Measurements from ENCODE around the gene CRYBB1.

Gene CRYBB1

DNA sequence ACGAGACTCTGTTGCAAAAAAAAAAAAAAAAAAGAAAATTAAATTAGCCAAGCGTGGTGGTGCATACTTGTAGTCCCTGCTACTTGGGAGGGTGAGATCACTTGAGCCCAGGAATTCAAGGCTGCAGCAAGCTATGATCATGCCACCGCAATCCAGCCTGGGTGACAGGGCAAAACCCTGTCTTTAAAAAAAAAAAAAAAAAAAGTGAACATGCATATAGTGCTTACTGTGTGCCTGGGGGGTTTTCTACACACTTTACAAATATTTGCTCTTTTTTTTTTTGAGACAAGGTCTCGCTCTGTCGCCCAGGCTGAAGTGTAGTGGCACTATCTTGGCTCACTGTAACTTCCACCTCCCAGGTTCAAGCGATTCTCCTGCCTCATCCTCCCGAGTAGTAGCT lies 40.7 kb downstream of the CRYBB1 start:
- no peak for DNase-seq (ENCODE audit: low read depth)

DNA sequence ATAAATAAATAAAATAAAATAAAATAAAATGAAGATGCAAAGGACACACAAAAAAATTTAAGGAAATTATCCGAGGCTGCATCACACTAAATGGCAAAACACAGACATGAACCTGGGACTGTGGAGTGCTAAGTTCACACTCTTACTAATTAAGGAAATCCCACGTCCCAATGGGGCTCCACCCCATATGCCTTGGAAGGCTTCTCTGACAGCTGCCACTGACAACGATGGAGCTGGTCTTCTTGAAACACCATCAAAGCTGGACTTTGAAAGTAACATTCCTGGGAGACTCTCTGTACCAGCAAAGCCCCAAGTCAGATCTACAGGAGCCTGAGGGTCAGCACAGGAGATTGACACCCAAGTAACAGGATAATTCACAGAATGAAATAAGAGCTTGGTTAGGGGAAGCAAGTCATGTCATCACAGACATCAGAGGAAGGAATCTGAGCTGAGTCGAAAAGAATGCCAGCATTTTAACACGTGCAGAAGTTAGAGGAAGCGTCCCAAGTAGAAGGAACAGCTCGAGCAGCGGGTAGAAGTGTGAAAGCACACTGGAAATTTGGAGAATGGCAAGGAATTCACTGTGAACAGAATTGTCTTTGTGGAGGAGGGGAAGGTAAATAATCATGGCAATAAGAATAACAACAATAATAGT lies 41.7 kb downstream of the CRYBB1 start:
- DNase-seq (ENCODE audit: low read depth) = peak; percentile 51

DNA sequence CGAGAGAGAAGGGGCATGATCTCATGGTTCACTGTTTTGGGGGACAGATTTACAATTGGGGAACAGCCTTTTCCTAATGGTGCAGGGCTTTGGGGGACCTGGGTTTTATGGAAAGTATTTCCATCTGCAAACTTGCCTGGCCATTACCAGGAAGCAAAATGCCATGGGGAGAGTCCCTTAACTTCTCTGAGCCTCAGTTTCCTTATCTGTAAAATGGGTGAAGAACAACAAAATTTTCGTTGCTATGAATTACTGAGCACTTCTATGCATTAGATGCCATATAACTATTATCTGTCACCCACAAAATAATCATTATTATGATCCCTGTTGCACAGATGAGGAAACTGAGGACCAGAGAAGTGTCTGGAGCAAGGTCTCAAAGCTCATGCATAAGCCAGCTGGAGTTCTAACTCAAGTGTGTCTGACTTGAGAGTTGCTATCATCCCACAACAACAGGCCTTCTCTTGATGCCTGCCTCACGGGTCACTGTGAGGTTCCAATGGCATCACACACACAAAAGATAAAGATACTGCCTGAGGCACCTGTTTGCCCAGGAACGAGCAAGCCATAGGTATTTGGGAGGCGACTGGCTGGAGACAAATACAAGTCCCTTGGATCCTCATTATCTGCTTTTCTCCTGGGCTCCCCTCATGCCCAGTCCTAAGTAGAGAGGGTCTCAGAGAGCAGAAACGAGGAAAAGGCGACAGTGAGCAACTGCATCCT lies 43.7 kb downstream of the CRYBB1 start:
- no peak for DNase-seq (ENCODE audit: low read depth)

DNA sequence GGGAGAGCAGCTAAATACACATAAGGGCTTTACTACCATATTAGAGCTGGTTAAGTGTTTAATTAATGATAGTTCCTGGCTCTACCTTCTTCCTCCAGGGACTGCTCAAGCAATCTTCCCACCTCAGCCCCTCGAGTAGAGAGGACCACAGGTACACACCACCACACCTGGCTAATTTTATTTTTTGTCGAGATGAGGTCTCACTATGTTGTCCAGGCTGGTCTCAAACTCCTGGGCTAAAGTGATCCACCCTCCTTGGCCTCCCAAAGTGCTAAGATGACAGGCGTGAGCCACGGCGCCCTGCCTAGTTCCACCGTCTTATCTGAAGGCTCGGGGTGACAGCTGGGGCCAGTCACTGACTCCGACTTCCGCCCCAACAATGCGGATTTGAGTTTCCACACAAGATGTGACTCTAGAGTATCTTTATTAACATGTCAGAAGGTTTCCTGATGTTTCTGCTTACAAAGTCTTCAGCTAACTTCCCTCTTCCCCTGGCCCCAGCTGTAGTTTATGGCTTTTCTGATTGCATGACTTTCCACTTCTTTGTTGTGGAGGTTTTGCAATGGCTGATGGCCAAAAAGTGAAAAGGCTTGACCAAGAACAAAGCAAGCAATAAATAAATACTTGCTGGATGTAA lies 44.7 kb downstream of the CRYBB1 start:
- DNase-seq (ENCODE audit: low read depth) = no peak

DNA sequence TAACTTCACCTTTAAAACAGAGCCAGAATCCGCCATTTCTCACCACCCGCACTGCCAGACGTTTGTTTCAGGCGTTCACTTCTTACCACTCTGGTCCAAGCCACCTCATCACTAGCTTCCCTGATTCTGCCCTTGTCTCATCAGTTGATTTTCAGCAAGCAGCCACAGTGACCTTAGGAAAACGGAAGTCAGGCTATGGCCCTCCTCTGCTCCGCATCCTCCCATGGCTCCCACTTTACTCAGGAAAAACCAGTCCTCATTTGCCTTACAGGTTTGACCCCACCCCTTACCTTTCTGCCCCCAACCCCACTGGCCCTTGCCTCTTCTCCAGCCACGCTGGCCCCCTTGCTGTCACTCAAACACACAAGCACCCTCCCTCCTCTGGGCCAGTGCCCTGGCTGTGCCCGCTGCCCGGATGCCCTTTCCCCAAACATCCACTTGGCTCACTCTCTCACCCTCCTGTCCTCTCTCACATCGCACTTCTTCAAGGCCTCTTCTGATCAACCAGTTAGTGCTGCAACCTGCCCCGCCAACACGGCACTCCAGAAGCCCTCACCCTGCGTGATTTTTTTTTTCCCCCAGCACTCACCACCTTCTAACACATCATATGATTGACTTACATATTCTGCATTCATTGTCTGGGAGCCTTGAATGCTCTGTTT lies 46.8 kb downstream of the CRYBB1 start:
- no peak for DNase-seq (ENCODE audit: low read depth)

DNA sequence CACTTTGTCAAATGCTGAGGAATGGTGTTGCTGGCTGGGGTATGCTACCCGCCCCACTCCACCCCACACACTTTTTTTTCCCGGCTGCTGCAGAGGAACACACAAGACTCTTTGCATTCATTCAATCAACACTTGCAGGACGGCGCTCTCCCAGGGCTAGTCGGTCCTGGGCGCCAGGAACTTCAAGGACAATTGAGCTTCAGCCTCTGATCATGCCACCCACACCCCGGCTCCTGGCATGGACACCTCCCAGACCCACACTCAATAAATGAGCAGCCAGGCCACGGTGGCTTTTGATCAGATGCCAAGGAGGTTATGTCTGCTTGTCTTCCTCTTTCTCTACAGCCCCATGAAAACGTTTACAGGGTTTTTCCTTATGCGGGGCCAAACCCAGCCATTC lies 47.7 kb downstream of the CRYBB1 start:
- no peak for DNase-seq (ENCODE audit: low read depth)

DNA sequence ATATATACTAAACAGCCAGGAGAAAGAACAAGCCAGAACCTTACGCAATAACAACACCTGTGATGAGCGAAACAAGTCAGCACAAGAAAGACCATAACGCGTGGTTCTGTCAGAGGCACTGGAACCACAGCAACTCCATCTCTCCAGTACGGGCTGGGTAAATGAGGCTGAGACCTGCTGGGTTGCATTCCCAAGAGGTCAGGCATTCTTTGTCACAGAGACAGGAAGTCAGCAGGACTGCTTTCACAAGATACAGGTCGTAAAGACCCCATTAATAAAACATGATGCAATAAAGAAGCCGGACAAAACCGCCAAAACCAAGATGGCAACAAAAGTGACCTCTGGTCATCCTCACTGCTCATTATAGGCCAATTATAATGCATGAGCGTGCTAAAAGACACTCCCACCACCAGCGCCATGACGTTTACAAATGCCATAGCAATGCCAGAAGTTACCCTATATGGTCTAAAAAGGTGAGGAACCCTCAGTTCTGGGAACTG lies 49.6 kb downstream of the CRYBB1 start:
- no peak for DNase-seq (ENCODE audit: low read depth)

DNA sequence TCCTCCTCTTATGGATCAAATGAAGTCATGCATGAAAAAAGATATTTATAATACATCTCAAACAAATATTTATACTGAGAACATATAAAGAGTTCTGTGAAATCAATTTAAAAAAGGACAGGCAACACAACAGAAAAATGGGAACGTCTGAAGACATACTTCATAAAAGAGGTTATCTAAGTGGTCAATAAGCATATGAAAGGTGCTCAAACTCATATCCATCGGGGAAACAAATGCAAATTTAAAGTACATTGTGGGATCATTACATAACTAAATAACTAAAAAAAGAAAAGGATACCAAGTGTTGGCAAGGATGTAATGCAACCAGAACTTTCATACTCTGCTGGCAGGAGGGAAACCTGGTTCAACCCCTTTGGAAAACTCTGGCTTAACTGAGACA lies 50.2 kb downstream of the CRYBB1 start:
- DNase-seq (ENCODE audit: low read depth) = no peak

DNA sequence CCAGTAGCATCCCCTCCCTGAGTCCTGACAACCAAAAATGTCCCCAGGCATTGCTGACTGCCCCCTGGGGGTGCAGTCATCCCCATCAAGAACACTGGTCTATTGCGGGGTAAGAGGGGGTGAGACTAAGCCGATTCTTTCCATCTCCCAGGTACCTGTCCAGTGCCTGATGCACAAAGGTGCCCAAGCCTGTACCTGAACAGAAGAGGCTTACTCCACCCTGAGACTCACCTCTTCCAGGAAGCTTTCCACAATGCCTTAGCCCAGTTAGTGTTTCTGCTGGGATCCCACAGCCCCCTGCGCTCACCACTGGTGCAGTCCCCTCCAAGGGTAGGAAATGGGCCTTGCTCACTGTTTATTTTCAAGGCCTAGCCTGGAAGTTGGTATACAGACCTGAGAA lies 50.8 kb downstream of the CRYBB1 start:
- no peak for DNase-seq (ENCODE audit: low read depth)

DNA sequence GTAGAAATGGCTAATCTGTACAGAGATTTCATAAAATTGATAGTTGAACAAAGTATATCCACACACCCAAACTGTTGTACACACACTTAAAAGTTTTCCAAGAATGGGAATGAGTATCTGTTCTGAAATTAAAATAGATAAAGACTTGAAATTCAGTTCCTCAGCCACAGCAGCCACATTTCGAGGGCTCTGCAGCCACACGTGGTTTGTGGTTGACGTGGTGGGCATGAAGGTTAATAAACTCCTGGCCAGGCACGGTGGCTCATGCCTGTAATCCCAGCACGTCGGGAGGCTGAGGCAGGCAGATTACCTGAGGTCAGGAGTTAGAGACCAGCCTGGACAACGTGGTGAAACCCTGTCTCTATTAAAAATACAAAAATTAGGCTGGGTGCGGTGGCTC lies 51.9 kb downstream of the CRYBB1 start:
- DNase-seq (ENCODE audit: low read depth) = no peak

DNA sequence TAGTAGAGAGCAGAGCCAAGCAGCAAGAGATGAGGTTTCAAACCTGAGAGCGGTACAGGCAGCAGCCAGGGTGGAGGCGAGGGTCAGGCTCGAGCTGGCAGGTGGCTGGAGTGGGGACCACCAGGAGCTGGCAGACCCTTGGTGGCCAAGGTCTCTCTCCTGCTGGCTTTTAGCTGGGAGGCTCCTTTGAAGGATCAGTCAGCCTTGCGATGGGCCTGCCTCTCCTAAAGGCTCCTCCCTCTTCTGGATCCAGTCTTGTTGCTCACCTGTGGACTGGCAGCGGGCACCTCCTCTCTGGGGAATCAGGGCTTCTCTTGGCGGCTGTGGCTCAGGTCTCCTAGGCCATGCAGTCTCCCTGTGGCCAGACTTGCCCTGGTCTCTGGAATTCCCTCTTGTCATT lies 52.6 kb downstream of the CRYBB1 start:
- DNase-seq (ENCODE audit: low read depth) = no peak

DNA sequence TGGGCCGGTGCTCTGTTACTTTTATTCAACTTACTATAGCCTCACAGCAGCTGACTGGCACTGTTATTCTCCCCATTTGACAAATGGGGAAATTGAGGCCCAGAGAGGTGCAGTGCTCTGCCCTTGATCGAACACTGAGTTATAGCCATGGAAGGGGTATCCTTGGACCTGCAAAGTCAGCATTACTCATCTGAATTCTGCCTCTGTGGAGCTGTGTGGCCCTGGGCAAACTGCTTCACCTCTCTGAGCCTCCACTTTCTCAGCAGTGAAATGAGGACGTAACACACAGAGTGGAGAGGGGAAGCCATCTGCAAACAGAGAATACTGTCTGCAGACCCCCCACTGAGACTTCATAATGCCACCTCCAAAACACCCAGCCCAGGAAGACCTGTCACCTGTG lies 53.2 kb downstream of the CRYBB1 start:
- DNase-seq (ENCODE audit: low read depth) = no peak

DNA sequence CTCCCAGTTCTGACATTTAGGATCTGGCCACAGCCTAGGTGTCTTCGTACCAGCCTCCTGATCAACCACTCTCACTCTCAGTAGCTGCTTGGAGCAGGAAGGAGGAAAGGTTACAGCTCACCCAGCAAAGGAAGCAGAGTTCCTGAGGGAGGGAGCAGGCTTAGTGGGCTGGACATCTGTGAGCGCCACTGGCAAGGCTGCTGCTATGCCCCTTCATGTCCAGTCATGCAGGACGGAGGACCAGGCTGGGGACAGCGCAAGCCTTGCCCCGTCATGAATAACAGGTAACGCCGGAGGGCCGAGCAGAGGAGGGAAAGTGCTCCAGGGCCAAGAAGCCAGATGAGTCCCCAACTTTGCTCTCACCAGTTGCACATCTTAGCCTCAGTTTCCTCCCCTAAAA lies 53.6 kb downstream of the CRYBB1 start:
- no peak for DNase-seq (ENCODE audit: low read depth)

DNA sequence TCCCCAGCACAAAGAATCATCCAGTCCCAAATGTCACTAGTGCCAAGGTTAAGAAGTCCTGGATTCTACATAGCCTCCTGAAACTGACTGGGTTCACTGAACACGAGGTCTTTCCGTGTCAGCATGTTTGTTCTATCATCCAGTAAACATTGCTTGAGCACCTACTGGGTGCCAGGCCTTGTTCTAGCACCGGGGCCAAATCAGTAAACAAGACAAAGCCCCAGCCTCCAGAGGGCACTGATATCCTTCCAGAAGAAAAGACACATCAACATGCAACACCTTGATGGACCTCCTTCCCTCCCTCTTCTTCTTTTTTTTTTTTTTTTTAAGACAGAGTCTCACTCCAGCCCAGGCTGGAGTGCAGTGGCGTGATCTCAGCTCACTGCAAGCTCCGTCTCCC lies 54.8 kb downstream of the CRYBB1 start:
- no peak for DNase-seq (ENCODE audit: low read depth)

DNA sequence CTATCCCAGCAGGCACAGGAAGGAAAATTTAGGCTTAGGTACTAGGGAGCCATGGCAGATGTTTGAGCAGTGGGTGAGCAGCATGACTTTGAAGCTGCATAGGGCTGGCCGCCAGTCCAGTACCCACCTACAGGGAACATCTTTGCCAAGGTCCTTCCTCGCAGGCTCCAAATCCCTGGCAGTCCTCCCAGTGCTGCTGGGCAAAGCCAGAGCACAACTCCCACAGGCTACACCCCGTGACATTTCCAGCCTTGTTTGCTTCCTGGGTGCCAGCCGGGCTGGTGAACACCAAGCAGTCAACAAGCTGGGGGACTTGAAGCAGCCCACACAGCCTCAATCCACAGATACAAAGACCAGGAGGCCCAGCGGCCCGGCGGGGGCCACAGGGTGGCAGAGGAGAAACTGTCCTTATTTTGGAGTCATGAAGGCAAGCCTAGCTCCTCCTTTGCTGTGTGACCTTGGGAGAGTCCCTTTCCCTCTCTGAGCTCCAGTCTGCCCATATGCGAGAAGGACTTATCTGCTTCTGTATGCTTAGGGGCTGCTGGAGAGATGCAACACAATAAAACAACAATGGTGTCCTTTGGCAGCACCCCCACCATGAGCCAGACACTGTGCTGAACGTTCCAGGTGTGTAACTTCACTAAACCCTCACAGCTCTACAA lies 55.9 kb downstream of the CRYBB1 start:
- no peak for DNase-seq (ENCODE audit: low read depth)

DNA sequence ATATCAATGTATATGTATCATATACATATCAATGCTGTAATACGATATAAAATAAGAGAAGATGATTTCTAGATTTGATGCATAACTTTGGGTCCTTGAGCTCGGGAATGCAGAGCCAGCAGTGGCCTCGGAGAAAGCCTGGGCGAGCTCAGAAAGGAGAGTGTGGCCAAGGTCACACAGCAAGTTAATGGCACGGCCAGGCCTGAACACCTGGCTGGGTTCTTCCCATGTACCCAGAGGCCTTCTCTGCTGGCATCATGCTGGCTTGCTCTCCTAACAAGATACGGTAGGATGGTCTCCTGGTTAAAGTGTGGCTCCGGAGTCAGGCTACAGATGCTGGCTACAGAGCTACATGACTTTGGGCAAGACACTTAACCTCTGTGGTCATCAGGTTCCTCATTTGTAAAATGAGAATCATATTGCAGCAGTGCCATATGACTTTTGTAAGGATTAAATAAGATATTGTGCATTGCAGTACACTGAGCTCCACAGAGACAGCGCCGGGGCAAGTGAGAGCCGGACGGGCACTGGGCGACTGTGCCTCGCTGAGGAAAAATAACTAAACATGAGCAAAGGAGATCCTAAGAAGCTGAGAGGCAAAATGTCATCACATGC lies 57.8 kb downstream of the CRYBB1 start:
- DNase-seq (ENCODE audit: low read depth) = no peak

DNA sequence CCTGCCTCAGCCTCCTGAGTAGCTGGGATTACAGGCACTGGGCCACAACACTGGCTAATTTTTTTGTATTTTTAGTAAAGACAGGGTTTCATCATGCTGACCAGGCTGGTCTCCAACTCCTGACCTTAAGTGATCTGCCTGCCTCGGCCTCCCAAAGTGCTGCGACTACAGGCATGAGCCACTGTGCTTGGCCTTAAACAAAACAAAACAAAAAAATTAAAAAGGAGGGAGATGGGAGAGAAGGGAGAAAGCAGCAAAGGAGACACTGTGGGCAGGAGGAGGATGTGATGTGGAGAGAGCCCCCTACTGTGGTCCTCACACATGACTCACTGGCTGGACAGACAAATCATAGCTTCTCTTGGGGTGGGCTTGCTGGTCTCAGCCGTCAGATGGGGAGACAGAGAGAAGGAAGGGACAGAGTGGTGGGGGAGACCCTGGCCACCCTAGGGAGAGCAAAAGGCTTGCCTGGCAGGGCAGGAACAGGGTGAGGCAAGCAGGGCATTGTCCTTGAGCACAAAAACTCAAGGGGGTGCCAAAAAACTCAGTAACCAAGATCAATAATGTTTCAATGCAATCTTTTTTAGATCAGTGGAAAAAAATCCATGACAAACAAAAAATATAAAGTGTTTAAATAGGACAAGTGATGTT lies 59.5 kb downstream of the CRYBB1 start:
- peak; percentile 45 for DNase-seq (ENCODE audit: low read depth)

DNA sequence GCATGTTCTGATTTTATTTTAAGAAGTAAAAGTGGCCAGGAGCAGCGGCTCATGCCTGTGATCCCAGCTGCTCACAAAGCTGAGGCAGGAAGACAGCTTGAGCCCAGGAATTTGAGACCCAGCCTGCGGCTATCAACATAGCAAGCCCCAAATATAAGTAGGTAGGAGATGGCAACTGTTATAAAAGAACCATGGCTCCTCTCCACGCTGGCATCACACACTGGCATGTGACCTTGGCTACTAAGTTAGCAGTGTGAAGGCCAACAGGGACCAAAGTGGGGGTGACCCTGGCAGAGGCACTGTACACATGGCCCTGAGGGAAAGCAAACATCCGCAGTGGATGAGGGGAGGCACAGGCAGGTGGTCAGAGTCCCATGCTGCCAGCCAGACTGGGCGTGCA lies 60.9 kb downstream of the CRYBB1 start:
- no peak for DNase-seq (ENCODE audit: low read depth)

DNA sequence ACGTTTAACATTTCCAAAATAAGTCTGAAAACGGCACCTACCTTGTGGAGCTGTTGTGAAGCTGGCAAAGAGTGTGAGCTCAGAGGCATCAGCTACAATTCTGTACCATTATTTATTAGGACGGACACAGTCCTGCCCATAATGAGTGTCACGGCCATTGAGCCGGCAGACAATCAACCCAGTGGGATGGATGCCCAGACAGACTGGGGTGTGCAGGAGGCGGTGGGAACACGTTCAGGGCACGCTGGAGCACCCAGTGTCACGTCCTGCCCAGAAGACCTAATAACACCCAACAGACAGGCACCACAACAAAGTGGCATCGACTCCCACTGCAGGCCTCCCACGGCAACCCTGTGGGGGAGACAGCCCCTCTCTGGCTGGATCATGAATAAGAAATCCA lies 62.3 kb downstream of the CRYBB1 start:
- DNase-seq (ENCODE audit: low read depth) = no peak

DNA sequence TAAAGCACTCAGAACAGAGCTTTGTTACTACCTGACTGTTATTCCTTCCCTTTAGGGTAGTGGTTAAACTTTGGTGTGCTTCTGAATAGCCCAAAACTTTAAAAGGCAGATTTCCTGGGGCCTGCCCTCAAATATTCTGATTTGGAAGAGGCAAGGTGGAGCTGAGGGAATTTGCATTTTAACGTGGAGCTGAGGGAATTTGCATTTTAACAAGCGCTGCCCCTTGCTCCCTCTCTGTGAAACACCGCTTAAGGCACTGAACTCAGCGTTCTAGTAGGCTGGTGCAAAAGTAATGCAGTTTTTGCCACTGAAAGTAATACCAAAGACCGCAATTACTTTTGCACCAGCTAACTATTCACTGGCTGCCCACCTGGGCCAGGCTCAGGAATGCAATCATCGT lies 62.9 kb downstream of the CRYBB1 start:
- no peak for DNase-seq (ENCODE audit: low read depth)

DNA sequence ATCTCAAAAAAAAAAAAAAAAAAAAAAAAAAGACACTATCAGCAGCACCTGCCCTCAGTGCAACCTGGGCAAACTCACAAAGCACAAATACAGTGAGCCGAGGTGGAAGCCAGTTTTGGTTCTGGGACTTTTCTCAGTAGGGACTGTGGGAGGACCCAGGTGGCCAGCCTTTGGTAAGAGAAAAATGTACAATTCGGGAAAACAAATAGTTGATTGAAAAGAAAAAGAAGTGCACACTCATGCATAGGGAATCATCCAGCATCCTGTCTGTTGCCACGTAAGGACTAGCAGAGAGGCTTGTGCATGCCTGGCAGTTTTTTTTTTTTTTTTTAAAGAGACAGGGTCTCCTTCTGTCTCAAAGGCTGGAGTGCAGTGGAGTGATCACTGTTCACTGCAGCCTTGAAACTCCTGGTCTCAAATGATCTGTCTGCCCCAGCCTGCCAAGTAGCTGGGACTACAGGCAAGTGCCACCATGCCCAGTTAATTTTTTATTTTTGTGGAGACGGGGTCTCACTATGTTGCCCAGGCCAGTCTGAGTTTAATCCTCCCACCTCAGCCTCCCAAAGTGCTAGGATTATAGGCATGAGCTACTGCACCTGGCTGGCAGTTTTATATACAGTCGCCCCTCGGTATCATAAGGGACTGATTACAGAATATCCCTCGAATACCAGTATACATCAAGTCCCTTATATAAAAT lies 64.6 kb downstream of the CRYBB1 start:
- peak; percentile 83 for DNase-seq (ENCODE audit: low read depth)

Data from iris pigment epithelial cell (primary cell).